GM18508 (cell line): ENCODE results near the gene MYO10.
A peak's percentile ranks its signal among the peaks of the same experiment; 100 is the strongest.
"Not testable (repeated sequence)": the region's sequence is repeated elsewhere in the genome, so short reads cannot be mapped to it uniquely, and the experiment has no call there.

Experiments used
- ATAC-seq: cut with Tn5 transposase; IDR thresholded peaks from one replicate; pipeline ENCODE4 v1.9.1; 2021; ENCODE audit warnings: moderate number of reproducible peaks; ENCODE audit not compliant: insufficient read depth, unreplicated experiment

MYO10 gene

GRCh38 chr5:16792598-16793275 lies 143.4 kb downstream of the MYO10 start:
- no peak for ATAC-seq

- ATAC-seq, result no peak
Observed at GRCh38 chr5:16791904-16792597, 144.0 kb downstream of the MYO10 start.

GRCh38 chr5:16791036-16791705 lies 144.9 kb downstream of the MYO10 start:
- ATAC-seq, result no peak

GRCh38 chr5:16788957-16789356 lies 147.1 kb downstream of the MYO10 start:
- ATAC-seq, result no peak

GRCh38 chr5:16787278-16787677 lies 148.8 kb downstream of the MYO10 start:
- ATAC-seq, result no peak

- ATAC-seq, result peak; percentile 98
Observed at GRCh38 chr5:16784843-16785791, 151.0 kb downstream of the MYO10 start.

DNA sequence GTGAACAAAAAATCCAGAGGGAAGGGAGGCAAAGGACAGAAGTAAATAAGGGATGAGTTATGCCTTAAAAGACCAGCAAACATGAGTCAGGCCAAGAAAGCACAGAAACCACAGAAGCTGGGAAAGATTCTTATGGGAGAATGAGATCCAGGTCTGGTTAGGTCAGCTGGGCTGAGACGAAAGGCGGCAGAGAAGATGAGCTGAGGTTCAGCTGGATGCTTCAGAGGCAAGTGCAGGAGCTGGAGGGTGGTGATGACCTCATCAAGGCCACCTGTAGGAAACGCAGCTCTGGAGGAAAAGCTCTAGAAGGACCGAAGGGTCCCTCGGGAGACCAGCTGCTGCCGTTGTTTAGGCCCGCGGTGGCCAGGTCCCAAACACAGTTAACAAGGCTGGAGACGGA lies 152.0 kb downstream of the MYO10 start:
- ATAC-seq, result no peak

DNA sequence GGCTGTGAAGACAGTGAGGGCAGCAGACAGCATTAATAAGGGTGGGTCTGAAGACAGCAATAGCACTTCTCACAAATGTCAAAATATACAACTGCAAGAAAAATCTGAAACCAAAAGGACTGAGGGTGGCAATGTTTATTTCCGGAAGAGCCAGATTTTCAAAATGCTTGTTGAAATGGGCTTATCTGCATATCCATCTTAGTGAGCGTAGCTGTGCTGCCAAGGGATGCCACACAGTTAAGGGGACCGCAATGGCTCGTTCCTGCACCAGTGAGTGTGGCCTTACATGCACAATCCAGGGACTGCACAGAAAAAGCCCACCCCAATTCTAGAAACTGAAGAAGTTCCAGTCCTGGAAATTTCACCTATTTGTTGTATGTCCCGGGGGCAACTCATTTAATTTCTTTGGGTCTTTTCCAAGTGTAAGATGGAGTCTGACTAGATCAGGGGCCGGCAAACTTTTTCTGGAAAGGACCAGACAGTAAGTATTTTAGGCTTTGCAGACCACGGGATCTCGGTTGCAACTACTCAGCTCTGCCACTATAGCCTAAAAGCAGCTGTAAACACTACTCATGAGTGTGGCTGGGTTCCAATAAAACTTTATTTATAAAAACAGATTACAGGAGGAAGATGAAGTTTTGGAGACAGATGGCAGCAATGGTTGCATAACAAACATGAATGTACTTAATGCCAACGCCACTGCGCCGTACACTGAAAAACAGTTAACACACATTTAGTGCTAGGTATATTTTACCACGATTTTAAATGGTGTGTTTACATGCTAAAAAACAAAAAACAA lies 154.1 kb downstream of the MYO10 start:
- no peak for ATAC-seq

DNA sequence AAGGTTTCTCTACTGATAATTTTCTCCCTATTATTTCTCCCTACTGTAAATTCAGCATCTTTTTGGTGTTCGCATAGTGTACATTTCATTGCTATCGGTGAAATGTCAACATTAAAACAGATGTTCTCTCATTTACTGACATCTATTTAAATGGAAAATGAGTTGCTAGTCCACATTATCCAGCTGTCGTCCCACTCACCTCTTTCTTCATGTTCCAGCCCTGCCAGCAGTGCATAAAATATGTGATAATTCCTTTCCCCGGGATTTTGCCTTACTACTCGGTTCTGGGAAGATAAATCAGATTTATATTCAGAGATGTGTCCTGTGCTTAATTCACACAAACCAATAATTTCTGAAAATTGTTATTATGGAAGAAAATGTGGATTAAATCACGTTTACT lies 155.8 kb downstream of the MYO10 start:
- no peak for ATAC-seq

DNA sequence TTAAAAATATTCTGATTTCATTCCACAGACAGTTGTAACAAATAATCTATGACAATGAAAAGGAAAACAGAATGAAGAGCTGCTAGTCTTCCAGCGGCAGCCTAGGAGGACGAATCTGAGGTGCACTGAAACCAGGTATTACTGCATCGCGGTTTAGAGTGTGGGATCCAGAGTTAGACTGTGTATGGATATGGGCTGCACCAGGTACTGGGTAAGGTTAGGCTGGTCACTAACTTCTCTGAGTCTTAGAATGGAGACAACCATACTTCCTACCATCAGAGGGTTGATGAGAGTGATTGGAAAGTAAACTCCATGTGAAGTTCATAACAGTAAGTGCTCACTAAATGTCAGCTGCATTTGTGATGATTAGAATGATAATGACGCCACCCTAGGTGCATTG lies 158.7 kb downstream of the MYO10 start:
- ATAC-seq, result no peak

DNA sequence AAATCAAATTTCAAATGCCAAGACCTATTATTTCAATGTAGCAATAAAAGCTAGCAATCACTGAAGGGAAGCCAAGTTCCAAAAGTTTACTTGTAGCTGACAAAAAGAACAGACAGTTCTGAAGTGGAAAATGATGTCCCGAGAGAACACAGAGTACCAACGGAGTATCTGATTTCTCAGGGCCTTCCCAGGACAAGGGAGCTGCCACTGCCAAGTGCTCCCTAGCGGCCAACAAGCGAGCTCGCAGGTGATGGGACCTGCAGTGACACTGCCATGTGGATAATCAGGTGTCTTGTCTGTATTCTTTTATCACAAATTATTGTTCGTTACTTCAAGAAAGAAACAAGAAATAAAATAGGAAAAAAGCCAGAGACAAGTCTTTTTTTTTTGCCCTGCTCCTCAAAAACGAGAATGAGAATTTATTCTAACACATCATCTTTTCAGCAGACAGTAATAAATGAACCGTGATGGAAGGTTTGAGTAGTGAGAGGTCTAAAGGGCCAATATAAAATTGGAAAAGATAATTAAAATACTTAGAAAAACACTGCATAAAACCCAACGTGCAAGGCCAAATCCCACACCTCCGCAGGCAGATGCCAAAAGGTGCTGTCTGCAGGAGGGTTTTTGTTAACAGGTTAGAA lies 159.4 kb downstream of the MYO10 start:
- ATAC-seq, result no peak

GRCh38 chr5:16774806-16775205 lies 161.3 kb downstream of the MYO10 start:
- ATAC-seq, result no peak

DNA sequence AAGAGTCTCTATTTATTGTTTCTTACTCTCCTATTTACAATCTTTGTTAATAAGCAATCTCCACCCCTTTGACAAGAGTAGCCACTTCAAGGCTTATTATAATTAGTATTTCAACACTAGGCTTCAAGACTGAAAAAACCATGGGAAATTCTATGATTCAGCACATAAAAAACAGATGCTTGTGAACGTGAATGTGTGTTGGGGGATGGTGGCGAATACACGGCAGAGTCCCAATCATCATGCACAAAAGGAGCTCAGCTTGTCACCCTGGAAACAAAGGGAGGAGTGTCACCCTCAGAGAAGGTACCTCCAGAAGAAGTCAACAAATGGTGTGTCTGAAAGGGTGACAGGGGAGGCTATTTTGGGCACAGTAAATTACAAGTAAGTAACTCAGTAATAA lies 162.1 kb downstream of the MYO10 start:
- no peak for ATAC-seq

GRCh38 chr5:16772556-16772955 lies 163.5 kb downstream of the MYO10 start:
- ATAC-seq, result no peak

GRCh38 chr5:16768184-16768583 lies 167.9 kb downstream of the MYO10 start:
- no peak for ATAC-seq

DNA sequence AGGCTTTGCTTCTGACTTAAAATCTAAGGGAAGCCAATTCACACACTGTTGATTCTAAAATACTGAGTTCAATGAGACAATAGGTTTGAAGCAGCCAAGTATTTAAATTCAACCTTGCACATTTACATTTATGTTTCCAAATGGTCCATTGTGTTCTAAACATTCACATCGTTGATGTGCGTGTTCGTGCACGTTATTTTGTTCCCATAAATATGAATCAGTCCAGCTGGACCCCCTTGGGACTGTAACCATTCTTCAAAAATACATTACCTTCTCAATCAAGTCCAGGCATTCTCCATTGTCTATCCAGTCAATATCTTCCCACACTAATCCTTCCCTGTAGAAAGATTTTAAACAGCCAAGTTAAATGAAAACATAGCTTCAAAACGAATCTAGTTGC lies 172.9 kb downstream of the MYO10 start:
- ATAC-seq, result no peak

DNA sequence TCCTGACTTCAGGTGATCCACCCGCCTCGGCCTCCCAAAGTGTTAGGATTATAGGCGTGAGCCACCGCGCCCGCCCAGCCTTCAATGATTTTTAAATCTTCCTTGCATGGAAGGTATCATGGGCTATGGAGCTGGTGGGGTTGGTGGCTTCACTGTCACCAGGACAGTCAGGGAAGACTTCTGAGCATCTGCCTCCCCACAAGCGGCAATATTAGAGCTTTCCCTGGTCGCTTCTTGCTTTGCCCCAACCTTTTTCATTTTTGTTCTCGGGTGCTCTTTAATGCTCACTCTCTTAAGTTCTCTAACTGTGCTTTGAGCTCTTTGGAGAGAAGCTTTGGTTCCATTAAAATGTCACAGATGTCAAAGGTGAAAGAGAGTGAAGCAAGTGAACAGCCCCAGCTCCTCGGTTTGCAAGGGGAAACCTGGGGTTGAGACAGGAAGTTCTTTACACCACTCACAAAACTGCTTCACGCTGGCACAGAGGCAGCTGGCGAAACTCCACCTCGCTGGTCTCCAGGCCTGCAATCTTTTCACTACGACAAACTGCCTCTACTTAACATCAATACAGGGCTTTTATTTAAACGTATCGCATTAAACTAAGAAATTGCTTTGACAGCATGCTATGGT lies 176.8 kb downstream of the MYO10 start:
- ATAC-seq, result no peak

GRCh38 chr5:16757989-16758501 lies 178.0 kb downstream of the MYO10 start:
- ATAC-seq, result no peak

DNA sequence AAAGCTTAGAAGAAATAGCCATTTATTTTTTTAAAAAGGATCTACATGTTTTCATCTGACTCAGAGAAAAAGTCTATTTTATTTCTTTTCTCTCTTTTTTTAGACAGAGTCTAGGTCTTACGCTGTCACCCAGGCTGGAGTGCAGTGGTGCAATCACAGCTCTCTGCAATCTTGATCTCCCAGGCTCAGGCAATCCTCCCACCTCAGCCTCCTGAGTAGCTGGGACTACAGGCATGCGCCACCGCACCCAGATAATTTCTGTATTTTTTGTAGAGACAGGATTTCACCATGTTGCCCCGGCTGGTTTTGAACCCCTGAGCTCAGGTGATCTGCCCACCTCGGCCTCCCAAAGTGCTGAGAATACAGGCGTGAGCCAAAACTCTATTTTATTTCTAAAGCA lies 178.5 kb downstream of the MYO10 start:
- ATAC-seq, result not testable (repeated sequence)
